Nephron progenitor cell (in vitro differentiated cells): Measurements from ENCODE around the gene PTRH2.

Experiments used
- DNase-seq: peaks from one replicate; pipeline ENCODE4 v3.0.0; 2021
- H3K27ac Mint-ChIP-seq: 2 replicates; pipeline ENCODE4 v1.8.0; 2021; ENCODE audit warnings: mild to moderate bottlenecking, moderate library complexity, mixed read lengths
- H3K27me3 Mint-ChIP-seq: 2 replicates; pipeline ENCODE4 v1.8.0; 2021; ENCODE audit warnings: mild to moderate bottlenecking, low read depth, mixed read lengths; ENCODE audit not compliant: poor library complexity
- H3K36me3 Mint-ChIP-seq: 2 replicates; pipeline ENCODE4 v1.8.0; 2021; ENCODE audit warnings: low read depth, mixed read lengths
- H3K4me1 Mint-ChIP-seq: 2 replicates; pipeline ENCODE4 v1.8.0; 2021; ENCODE audit warnings: mixed read lengths
- H3K4me3 Mint-ChIP-seq: 2 replicates; pipeline ENCODE4 v1.8.0; 2021; ENCODE audit warnings: mild to moderate bottlenecking, moderate library complexity, mixed read lengths
- H3K9me3 Mint-ChIP-seq: 2 replicates; pipeline ENCODE4 v1.8.0; 2021; ENCODE audit warnings: mild to moderate bottlenecking, moderate library complexity, mixed read lengths
- TF ChIP-seq, protein P1 (sequence below): fragments of 200-600 bp; sonication (generic); IDR thresholded peaks from 2 replicates; pipeline ENCODE4 v1.5.0; 2021; ENCODE audit warnings: antibody characterized with exemption

Gene PTRH2

DNA sequence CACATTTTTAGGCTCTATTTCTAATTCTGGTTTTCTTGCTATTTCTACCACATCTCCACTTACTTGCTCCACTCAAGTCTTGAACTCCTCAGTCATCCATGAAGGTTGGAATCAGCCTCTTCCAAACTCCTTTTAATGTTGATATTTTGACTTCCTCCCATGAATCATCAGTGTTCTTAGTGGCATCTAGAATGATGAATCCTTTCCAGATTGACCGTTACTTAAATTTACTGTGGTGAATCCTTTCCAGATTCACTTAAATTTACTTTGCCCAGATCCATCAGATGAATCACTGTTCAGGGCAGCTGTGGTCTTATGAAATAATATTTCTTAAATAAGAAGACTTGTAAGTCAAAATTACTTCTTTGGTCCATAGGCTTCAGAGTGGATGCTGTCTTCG lies 55.1 kb downstream of the PTRH2 start:
- Mint-ChIP-seq H3K36me3 (peaks cover 92% of the 10 kb centered on the region), H3K9me3 (peaks cover 35% of the 10 kb centered on the region), H3K4me3 (no peak overlapping the region), H3K27me3 (no peaks in the 10 kb centered on the region), H3K27ac (no peak overlapping the region), H3K4me1 (no peaks in the 10 kb centered on the region)
- TF ChIP-seq, protein P1, sequence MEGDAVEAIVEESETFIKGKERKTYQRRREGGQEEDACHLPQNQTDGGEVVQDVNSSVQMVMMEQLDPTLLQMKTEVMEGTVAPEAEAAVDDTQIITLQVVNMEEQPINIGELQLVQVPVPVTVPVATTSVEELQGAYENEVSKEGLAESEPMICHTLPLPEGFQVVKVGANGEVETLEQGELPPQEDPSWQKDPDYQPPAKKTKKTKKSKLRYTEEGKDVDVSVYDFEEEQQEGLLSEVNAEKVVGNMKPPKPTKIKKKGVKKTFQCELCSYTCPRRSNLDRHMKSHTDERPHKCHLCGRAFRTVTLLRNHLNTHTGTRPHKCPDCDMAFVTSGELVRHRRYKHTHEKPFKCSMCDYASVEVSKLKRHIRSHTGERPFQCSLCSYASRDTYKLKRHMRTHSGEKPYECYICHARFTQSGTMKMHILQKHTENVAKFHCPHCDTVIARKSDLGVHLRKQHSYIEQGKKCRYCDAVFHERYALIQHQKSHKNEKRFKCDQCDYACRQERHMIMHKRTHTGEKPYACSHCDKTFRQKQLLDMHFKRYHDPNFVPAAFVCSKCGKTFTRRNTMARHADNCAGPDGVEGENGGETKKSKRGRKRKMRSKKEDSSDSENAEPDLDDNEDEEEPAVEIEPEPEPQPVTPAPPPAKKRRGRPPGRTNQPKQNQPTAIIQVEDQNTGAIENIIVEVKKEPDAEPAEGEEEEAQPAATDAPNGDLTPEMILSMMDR: no peak
- DNase-seq: no peak

DNA sequence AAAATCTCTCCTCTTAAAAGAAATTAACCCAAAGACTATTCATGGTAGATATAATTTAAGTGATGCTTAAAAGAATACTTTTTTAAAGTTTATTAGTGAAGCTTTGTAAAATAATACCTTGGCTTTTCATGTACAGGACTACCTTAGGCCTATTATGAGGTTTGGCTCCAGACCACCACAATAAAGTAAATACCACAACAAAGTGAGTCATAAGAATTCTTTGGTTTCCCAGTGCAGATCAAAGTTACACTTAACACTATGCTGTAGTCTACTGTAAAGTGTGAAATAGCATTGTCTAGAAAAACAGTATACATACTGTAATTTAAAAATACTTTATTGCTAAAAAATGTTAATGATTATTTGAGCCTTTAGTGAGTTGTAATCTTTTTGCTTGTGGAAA lies 55.9 kb downstream of the PTRH2 start:
- no peak for DNase-seq

DNA sequence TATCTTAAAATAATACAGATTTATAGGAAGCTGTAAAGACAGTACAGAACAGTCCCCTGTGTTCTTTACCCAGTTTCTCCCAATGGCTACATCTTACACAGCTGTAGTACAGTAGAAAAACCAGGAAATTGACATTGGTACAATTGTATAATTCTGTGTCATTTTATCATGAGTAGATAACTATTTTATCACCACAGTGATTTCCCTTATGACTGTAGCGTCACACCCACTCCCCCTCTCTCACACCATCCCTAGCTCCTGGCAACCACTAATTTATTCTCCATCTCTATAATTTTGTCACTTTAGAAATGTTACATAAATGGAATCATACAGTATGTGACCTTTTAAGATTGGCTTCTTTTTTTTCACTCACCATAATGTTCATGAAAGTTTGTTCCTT lies 56.6 kb downstream of the PTRH2 start:
- no peak overlapping the region for H3K27ac Mint-ChIP-seq
- peaks cover 84% of the 10 kb centered on the region for H3K36me3 Mint-ChIP-seq
- TF ChIP-seq, protein P1: no peak
- H3K9me3 Mint-ChIP-seq: peaks cover 35% of the 10 kb centered on the region
- peaks cover 6% of the 10 kb centered on the region for H3K4me1 Mint-ChIP-seq
- H3K4me3 Mint-ChIP-seq: no peak overlapping the region
- DNase-seq: no peak
- no peaks in the 10 kb centered on the region for H3K27me3 Mint-ChIP-seq

More for the DNA sequence above, 55.9 kb downstream of the PTRH2 start:
- Mint-ChIP-seq H3K36me3 (peaks cover 91% of the 10 kb centered on the region), H3K4me3 (no peak overlapping the region), H3K27me3 (no peaks in the 10 kb centered on the region), H3K27ac (no peak overlapping the region), H3K9me3 (peaks cover 35% of the 10 kb centered on the region), H3K4me1 (peaks cover 6% of the 10 kb centered on the region)
- TF ChIP-seq, protein P1: no peak

- H3K9me3 Mint-ChIP-seq: peaks cover 35% of the 10 kb centered on the region
- H3K36me3 Mint-ChIP-seq: peaks cover 81% of the 10 kb centered on the region
- H3K4me3 Mint-ChIP-seq: no peak overlapping the region
- H3K27ac Mint-ChIP-seq: no peak overlapping the region
- TF ChIP-seq, protein P1: no peak
- DNase-seq: no peak
- H3K4me1 Mint-ChIP-seq: peaks cover 11% of the 10 kb centered on the region
- no peaks in the 10 kb centered on the region for H3K27me3 Mint-ChIP-seq
These were observed 57.3 kb downstream of the PTRH2 start for GRCh38 chr17:59649886-59650285.
